ENCODE results near the gene AKAP5.
"Not testable (repeated sequence)": the region's sequence is repeated elsewhere in the genome, so short reads cannot be mapped to it uniquely, and the experiment has no call there.

Gene AKAP5

DNA sequence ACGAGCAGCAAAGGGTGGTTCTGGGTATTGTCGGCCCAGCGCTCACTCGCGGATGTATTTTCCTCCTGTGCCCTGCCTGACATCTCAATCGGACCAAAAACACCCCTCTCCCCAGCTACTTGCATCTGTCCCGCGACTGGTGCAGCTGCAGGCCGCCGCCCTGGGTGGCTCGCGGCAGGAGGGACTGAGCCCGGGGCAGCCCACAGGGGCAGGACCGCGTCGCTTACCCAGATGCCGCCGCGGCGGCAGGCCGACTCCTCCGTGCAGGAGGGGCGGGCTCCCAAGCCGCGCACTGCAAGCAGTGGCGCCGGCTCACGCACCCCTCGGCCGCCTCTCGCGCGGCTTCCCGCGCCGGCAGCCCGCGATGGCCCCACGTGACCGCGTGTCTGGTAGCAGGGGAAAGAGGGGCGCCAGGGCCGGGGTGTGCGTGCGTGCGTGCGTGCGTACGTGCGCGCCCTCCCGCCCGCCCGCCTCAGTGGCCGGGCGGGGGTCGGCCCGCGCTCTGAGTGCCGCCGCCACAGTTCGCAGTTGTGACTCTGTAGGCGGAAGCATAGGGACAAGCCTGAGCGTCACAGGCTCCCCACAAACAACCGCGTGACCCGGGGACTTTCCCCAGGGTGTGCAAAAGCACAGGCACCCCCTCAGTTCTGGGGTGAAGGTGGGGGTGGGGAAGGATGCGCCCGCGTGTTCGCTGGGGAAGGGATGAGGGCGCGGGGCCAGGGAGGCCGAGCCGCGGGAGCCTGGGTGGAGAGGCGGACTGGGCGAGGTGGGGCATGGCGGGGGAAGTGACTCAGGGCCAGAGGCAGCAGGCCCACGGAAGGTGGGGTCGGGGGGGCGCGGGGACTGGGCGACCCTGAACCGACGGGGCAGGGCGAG lies 38.4 kb downstream of the AKAP5 start, which contains the start of gene ZBTB25:
TSS of gene ZBTB25 (minus strand) at position 405 of the 876 bp plus-strand sequence. CDS start 13,305 bp downstream, outside the sequence.
- DNase-seq = peak; percentile 97

DNA sequence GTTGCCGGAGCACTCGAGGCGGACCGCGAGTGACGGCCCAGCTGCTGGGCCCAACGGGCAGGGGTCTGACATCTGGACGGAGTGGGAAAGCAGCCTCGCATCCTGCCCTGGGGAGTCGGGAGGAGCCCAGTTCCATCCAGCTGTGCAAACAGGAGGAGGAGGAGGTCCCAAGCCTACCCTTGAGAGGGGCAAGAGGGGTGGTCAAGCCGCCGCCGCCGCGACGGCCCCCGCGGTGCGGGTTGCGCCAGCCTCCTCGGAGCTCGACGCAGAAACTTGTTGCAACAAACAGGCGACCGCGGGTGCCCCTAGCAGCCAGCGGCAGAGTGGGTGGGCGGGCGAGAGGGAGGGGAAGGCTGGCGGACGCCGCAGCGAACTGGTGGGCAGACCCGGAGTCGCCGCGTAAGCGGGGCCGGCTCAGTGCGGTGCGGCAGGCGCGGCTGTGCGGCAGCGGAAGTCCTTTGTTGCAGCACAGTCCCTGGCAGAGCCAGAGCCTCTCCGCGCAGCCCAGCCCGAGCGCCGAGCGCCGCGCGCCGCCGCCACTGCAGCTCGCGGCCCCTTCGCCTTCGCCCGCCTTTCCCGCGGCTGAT lies 39.1 kb downstream of the AKAP5 start, which contains the start of gene ZBTB1:
TSS of gene ZBTB1 (plus strand) at position 461 of the 587 bp plus-strand sequence. CDS start 16,735 bp downstream, outside the sequence.
- DNase-seq = peak; percentile 70

- DNase-seq = peak; percentile 73
Measured at GRCh38 chr14:64504897-64505794, 39.8 kb downstream of the AKAP5 start.

DNA sequence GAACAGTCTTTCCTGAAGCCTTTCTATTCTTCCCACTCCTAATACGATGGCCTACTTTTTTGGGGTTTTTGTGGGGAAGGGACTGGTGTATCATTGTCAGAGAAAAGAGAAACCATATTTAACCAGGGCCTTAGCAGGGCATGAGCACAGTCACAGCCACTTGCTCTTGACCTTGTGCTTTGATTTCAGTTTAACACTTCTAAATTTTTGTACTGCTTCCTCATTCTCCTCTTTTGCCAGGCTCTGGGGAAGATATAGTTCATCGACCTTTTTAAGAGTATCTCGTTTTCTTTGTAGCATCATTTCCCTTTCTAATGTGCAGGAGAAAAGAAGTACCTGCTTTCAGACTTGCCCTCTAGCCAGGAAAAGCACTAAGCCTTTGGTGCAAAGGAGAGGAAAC lies 41.4 kb downstream of the AKAP5 start:
- DNase-seq = no peak

DNA sequence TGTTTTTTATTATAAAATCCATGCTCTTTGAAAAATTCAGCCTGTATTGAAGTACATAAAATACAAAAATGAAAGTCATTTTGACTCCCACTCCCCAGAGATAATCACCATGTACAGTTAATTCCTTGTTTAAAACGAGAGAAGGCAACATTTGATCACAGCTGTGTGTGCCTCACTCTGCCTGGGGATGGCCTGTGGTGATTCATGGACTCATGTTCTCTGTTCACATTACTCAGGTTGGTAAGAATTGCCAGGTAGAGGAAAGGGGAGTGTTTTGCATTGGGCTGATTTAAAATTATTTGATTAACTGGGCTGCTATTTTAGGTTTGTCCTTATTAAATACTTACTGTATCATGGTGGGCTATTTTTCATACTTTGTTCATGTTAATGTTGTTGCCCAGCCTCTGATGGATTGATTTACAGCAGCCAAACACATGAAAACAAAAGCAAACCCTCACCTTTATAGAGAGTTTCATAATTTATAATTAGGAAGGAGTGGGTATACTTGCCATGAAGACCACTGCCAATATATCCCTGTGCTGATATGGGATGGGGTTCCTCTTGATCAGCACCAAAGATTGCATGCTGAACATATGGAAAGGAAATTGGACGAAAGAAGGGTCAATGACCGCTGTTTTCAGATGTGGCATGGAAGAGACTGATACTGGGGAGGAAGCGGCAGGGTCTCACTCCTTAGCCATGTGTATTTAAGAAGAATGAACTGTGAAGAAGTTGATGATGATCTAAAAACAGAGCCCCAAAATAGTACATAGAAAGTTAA lies 42.3 kb downstream of the AKAP5 start:
- no peak for DNase-seq

DNA sequence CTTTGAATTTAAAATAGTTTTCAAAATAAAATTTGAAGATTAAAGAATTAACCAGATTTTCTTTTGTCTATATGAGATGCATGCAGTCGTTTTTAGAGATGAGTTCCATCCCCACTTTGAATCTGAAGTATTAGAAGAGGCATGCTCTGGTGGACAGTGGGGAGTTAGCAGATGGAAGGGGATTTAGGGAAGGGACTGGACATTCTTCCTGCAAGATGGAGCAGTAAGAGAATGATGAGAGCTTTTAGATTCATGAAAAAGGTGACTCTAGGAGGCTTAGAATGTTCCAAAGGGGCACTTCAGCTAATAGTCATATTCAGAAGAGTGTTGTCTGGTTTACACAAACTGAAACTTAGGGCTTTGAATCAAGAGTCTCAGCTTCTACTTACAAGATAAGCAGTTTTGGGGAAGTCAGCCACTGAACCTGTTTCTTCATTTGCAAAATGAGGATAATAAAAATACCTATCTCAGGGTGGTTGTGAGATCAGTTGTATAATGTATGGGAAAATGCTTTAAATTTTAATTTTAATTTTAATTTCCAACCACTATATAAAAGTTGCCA lies 43.0 kb downstream of the AKAP5 start:
- no peak for DNase-seq

DNA sequence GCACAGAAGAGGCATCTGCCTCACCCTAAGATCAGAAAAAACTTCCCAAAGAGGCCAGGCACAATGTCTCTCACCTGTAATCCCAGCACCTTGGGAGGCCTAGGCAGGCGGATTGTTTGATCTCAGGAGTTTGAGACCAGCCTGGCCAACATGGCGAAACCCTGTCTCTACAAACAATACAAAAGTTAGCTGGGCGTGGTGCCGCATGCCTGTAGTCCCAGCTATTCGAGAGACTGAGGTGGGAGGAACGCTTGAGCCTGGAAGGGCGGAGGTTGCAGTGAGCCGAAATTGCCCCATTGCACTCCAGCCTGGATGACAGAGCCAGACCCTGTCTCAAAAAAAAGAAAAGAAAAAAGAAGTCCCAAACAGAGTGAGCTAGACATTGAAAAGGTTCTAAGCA lies 43.7 kb downstream of the AKAP5 start:
- DNase-seq = no peak

GRCh38 chr14:64510825-64511671 lies 45.7 kb downstream of the AKAP5 start:
- peak; percentile 56 for DNase-seq

- DNase-seq = no peak
Measured at GRCh38 chr14:64513271-64513670, 48.0 kb downstream of the AKAP5 start.

DNA sequence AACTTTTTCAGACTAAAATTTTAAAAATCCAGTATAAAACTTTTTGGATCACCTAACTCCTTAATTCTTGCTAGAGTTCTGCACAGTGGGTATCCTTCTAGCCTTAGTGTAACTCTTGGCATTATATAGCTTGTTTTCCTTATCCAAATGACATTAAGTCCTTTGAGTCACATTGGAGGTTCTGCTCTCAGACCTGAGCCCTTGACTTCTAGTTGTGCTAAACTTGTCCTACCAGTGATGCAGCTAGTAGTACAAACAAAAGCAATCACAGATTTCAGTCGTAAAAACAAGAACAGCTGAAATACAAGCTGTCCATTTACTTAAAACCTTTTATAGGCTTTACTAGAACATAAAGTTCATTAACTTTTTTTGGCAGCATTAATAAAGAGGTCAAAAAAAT lies 49.8 kb downstream of the AKAP5 start:
- no peak for DNase-seq

DNA sequence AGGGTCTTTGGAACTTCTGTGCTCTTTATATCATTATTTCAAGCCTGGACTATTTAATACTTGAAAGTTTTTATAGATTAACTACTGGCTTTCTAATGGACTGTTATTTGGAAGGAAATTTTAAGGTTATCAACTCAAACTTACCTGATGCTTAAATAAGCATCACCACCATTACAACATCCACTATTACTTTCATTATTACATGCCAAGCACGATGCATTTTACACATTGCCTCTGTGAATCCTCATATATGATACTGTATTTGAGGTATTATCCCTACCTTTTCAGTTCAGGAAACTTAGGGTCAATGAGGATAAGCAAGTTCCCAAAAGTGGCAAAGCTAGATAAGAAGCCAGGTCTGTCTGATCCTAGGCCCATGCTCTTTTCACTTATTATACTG lies 51.7 kb downstream of the AKAP5 start:
- DNase-seq = no peak

GRCh38 chr14:64517667-64518066 lies 52.4 kb downstream of the AKAP5 start:
- not testable (repeated sequence) for DNase-seq

DNA sequence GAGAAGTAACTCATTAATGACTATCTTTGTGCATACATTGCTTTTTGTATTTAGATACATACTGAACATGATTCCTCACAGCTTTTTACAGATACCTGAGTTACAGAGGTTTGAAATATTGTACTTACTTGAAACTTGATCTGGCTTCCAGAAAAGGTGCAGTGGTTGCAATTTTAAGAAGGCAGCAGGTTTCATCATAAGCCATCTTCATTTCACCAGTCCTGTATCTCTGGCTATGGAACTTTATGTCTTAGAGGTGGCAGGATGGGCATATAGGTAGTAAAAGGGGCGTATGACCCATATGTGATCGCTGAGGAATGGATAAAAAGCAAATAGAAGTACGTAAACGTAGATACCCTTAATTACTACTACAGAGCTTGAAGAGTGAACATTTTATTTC lies 52.9 kb downstream of the AKAP5 start:
- DNase-seq = no peak

DNA sequence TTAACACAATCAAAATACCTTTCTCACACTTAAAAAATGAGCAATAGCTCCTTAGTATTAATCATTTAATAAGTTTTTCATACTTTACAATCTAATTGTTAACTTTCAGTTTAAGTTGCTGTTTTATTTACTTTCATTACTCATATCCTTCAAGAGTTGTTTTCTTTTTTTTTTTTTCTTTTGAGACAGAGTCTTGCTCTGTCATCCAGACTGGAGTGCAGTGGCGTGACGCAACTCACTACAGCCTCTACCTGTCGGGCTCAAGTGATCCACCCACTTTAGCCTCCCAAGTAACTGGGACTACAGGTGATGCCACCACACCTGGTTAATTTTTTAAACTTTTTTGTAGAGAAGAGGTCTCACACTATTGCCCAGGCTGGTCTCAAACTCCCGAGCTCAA lies 55.4 kb downstream of the AKAP5 start:
- DNase-seq = no peak

- DNase-seq = no peak
Measured at GRCh38 chr14:64522591-64523355, 57.5 kb downstream of the AKAP5 start.

All from effector CD8-positive, alpha-beta T cell (primary cell).